HG02870 (cell line): ENCODE results near the gene KCP.
"Not testable (repeated sequence)": the region's sequence is repeated elsewhere in the genome, so short reads cannot be mapped to it uniquely, and the experiment has no call there.

ENCODE experiments used
- ATAC-seq: cut with Tn5 transposase; IDR thresholded peaks from one replicate; pipeline ENCODE4 v1.9.1; 2021; ENCODE audit warnings: mild to moderate bottlenecking, moderate library complexity; ENCODE audit not compliant: unreplicated experiment

KCP gene

GRCh38 chr7:128910569-128910945 lies at the start of gene KCP:
TSS of gene KCP (minus strand) at chr7:128910709. CDS start at chr7:128910676, 33 bp downstream.
- ATAC-seq: no peak

GRCh38 chr7:128959296-128959695 lies 48.8 kb upstream of the KCP start:
- no peak for ATAC-seq

GRCh38 chr7:128955981-128956380 lies 45.5 kb upstream of the KCP start:
- ATAC-seq: no peak

GRCh38 chr7:128954830-128955802 lies 44.6 kb upstream of the KCP start:
- peak; percentile 69 for ATAC-seq

GRCh38 chr7:128954150-128954549 lies 43.6 kb upstream of the KCP start:
- no peak for ATAC-seq

- no peak for ATAC-seq
Observed at GRCh38 chr7:128951296-128951695, 40.8 kb upstream of the KCP start.

GRCh38 chr7:128948976-128949760 lies 38.7 kb upstream of the KCP start:
- ATAC-seq: no peak

- no peak for ATAC-seq
Observed at GRCh38 chr7:128948312-128948973, 37.9 kb upstream of the KCP start.

- no peak for ATAC-seq
Observed at GRCh38 chr7:128947854-128948253, 37.3 kb upstream of the KCP start.

GRCh38 chr7:128946936-128947830 lies 36.7 kb upstream of the KCP start:
- ATAC-seq: no peak

GRCh38 chr7:128945668-128946366 lies 35.3 kb upstream of the KCP start:
- no peak for ATAC-seq

GRCh38 chr7:128944487-128945236 lies 34.2 kb upstream of the KCP start:
- no peak for ATAC-seq

GRCh38 chr7:128943251-128943650 lies 32.7 kb upstream of the KCP start:
- not testable (repeated sequence) for ATAC-seq

GRCh38 chr7:128941946-128942526 lies 31.5 kb upstream of the KCP start:
- no peak for ATAC-seq

- ATAC-seq: no peak
Observed at GRCh38 chr7:128941323-128941890, 30.9 kb upstream of the KCP start.

- peak; percentile 41 for ATAC-seq
Observed at GRCh38 chr7:128940494-128941322, 30.2 kb upstream of the KCP start.

GRCh38 chr7:128939861-128940410 lies 29.4 kb upstream of the KCP start:
- ATAC-seq: peak; percentile 21
